ENCODE measurements around the gene STARD5. TPM values are rescaled to one million over a fixed set of nuclear protein-coding genes. Genes with fewer than 3 reads are reported as not detected.

The STARD5 gene
- total and polyA plus RNA-seq, 4 donors, result 1.1 to 47.0 (median 35.7) TPM

GRCh38 chr15:81286621-81287121, 37.3 kb downstream of the STARD5 start:
- no peak overlapping the region for H3K27ac ChIP-seq (ENCODE audit: low read depth in 1 of 2, low read length in 2 of 2)
- no peaks in the 10 kb centered on the region for H3K9me3 ChIP-seq (ENCODE audit: control insufficient read depth in 4 of 4, low read length in 3 of 4)
- no peak for TF ChIP-seq HNF4G (IDR thresholded peaks at IDR 0.05)
- no peak for TF ChIP-seq ZBTB33 (IDR thresholded peaks at IDR 0.05)
- no peak for TF ChIP-seq FOXA1 (IDR thresholded peaks at IDR 0.05)
- TF ChIP-seq, protein P1, sequence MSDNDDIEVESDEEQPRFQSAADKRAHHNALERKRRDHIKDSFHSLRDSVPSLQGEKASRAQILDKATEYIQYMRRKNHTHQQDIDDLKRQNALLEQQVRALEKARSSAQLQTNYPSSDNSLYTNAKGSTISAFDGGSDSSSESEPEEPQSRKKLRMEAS (IDR thresholded peaks at IDR 0.05), result no peak
- no peak for TF ChIP-seq FOXA2 (IDR thresholded peaks at IDR 0.05)
- no peak for TF ChIP-seq HNF4A (conservative IDR thresholded peaks at IDR 0.05)
- TF ChIP-seq SP1 (IDR thresholded peaks at IDR 0.05), result no peak
- no peak for TF ChIP-seq EGR1 (IDR thresholded peaks at IDR 0.05; ENCODE audit: low read depth in 2 of 2)
- no peak for TF ChIP-seq YY1 (IDR thresholded peaks at IDR 0.05)
- TF ChIP-seq NR2F2 (IDR thresholded peaks at IDR 0.05), result no peak
- no peak for TF ChIP-seq RAD21 (IDR thresholded peaks at IDR 0.05)
- no peaks in the 10 kb centered on the region for H3K4me1 ChIP-seq (ENCODE audit: control insufficient read depth in 4 of 4, insufficient read depth in 4 of 4, low read length in 3 of 4)
- no peak overlapping the region for H3K9ac ChIP-seq (ENCODE audit: low read depth in 1 of 2, low read length in 2 of 2)
- WGBS, result 82% methylated on average over 2 of the region's 2 CpGs
- H3K4me3 ChIP-seq (ENCODE audit: low read depth in 1 of 3, low read length in 3 of 3), result no peak overlapping the region
- DNase-seq (ENCODE audit: low spot score), result no peak
- no peaks in the 10 kb centered on the region for H3K27me3 ChIP-seq (ENCODE audit: control insufficient read depth in 4 of 4, insufficient read depth in 4 of 4, low read length in 3 of 4)
- H3K36me3 ChIP-seq (ENCODE audit: control insufficient read depth in 4 of 4, insufficient read depth in 3 of 4, low read depth in 1 of 4, low read length in 3 of 4), result no peaks in the 10 kb centered on the region

GRCh38 chr15:81285461-81285860, 38.5 kb downstream of the STARD5 start:
- H3K4me3 ChIP-seq (ENCODE audit: low read depth in 1 of 3, low read length in 3 of 3), result no peak overlapping the region
- H3K9me3 ChIP-seq (ENCODE audit: control insufficient read depth in 4 of 4, low read length in 3 of 4), result no peaks in the 10 kb centered on the region
- DNase-seq (ENCODE audit: low spot score), result no peak
- no peaks in the 10 kb centered on the region for H3K36me3 ChIP-seq (ENCODE audit: control insufficient read depth in 4 of 4, insufficient read depth in 3 of 4, low read depth in 1 of 4, low read length in 3 of 4)
- peaks cover 0 to 5% (median under 1%) of the 10 kb centered on the region in 4 donors for H3K4me1 ChIP-seq (ENCODE audit: control insufficient read depth in 4 of 4, insufficient read depth in 4 of 4, low read length in 3 of 4)
- H3K27ac ChIP-seq (ENCODE audit: low read depth in 1 of 2, low read length in 2 of 2), result no peak overlapping the region
- no peak overlapping the region for H3K9ac ChIP-seq (ENCODE audit: low read depth in 1 of 2, low read length in 2 of 2)
- H3K27me3 ChIP-seq (ENCODE audit: control insufficient read depth in 4 of 4, insufficient read depth in 4 of 4, low read length in 3 of 4), result no peaks in the 10 kb centered on the region
- TF ChIP-seq HNF4A (conservative IDR thresholded peaks at IDR 0.05), result no peak
- no peak for TF ChIP-seq ZBTB33 (IDR thresholded peaks at IDR 0.05)
- TF ChIP-seq, protein P1 (IDR thresholded peaks at IDR 0.05), result no peak
- TF ChIP-seq, protein P2, sequence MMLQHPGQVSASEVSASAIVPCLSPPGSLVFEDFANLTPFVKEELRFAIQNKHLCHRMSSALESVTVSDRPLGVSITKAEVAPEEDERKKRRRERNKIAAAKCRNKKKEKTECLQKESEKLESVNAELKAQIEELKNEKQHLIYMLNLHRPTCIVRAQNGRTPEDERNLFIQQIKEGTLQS (IDR thresholded peaks at IDR 0.05), result no peak
- TF ChIP-seq HNF4G (IDR thresholded peaks at IDR 0.05), result no peak
- TF ChIP-seq REST (IDR thresholded peaks at IDR 0.05), result no peak
- no peak for TF ChIP-seq FOXA1 (IDR thresholded peaks at IDR 0.05)
- no peak for TF ChIP-seq FOXA2 (IDR thresholded peaks at IDR 0.05)
- TF ChIP-seq GABPA (IDR thresholded peaks at IDR 0.05 in 1 of 2, conservative IDR thresholded peaks at IDR 0.05 in 1 of 2), result no peak
- TF ChIP-seq CTCF (IDR thresholded peaks at IDR 0.05; ENCODE audit: low read depth, low read length, missing input control), result no peak
- no peak for TF ChIP-seq RAD21 (IDR thresholded peaks at IDR 0.05)
- TF ChIP-seq SP1 (IDR thresholded peaks at IDR 0.05), result no peak
- no peak for TF ChIP-seq JUND (IDR thresholded peaks at IDR 0.05)
- 95% methylated on average over 6 of the region's 6 CpGs for WGBS
